ENCODE results near the gene ZG16. TPM values are rescaled to one million over a fixed set of nuclear protein-coding genes. Genes with fewer than 3 reads are reported as not detected.
"Not testable (repeated sequence)": the region's sequence is repeated elsewhere in the genome, so short reads cannot be mapped to it uniquely, and the experiment has no call there.

Gene ZG16
- total and polyA plus RNA-seq, 4 donors, result 0.19 to 2.8 (median 1.7) TPM

GRCh38 chr16:29784901-29785500 lies 6.9 kb downstream of the ZG16 start:
- WGBS, result 26% methylated on average over 38 of the region's 38 CpGs
- peak; percentile 79 for DNase-seq (ENCODE audit: low spot score)
- no peak overlapping the region for H3K9ac ChIP-seq (ENCODE audit: low read depth in 1 of 2, low read length in 2 of 2)
- TF ChIP-seq FOXA1 (IDR thresholded peaks at IDR 0.05), result no peak
- no peak for TF ChIP-seq NR2F2 (IDR thresholded peaks at IDR 0.05)
- peak; percentile 71 for TF ChIP-seq YY1 (IDR thresholded peaks at IDR 0.05)
- peak; percentile 71 for TF ChIP-seq CTCF (IDR thresholded peaks at IDR 0.05; ENCODE audit: low read depth, low read length, missing input control)
- TF ChIP-seq MAX (IDR thresholded peaks at IDR 0.05), result no peak
- peak; percentile 68 to 85 for TF ChIP-seq RAD21 (IDR thresholded peaks at IDR 0.05)
- peak; percentile 45 for TF ChIP-seq REST (IDR thresholded peaks at IDR 0.05)
- TF ChIP-seq HNF4A (conservative IDR thresholded peaks at IDR 0.05), result no peak
- no peaks in the 10 kb centered on the region for H3K9me3 ChIP-seq (ENCODE audit: control insufficient read depth in 4 of 4, low read length in 3 of 4)
- peak overlapping the region in 2 of 3 donors; percentile 18 to 27 for H3K4me3 ChIP-seq (ENCODE audit: low read depth in 1 of 3, low read length in 3 of 3)
- H3K4me1 ChIP-seq (ENCODE audit: control insufficient read depth in 4 of 4, insufficient read depth in 4 of 4, low read length in 3 of 4), result peaks cover 3 to 5% (median 5%) of the 10 kb centered on the region in 4 donors
- H3K27ac ChIP-seq (ENCODE audit: low read depth in 1 of 2, low read length in 2 of 2), result no peak overlapping the region
- H3K36me3 ChIP-seq (ENCODE audit: control insufficient read depth in 4 of 4, insufficient read depth in 3 of 4, low read depth in 1 of 4, low read length in 3 of 4), result no peaks in the 10 kb centered on the region
- H3K27me3 ChIP-seq (ENCODE audit: control insufficient read depth in 4 of 4, insufficient read depth in 4 of 4, low read length in 3 of 4), result no peaks in the 10 kb centered on the region

- not testable (repeated sequence) for H3K36me3 ChIP-seq (ENCODE audit: control insufficient read depth in 4 of 4, insufficient read depth in 3 of 4, low read depth in 1 of 4, low read length in 3 of 4); H3K4me3 ChIP-seq (ENCODE audit: low read depth in 1 of 3, low read length in 3 of 3); H3K27me3 ChIP-seq (ENCODE audit: control insufficient read depth in 4 of 4, insufficient read depth in 4 of 4, low read length in 3 of 4); DNase-seq (ENCODE audit: low spot score); H3K9me3 ChIP-seq (ENCODE audit: control insufficient read depth in 4 of 4, low read length in 3 of 4); H3K9ac ChIP-seq (ENCODE audit: low read depth in 1 of 2, low read length in 2 of 2); H3K27ac ChIP-seq (ENCODE audit: low read depth in 1 of 2, low read length in 2 of 2)
- peaks cover 5 to 22% (median 15%) of the 10 kb centered on the region in 4 donors for H3K4me1 ChIP-seq (ENCODE audit: control insufficient read depth in 4 of 4, insufficient read depth in 4 of 4, low read length in 3 of 4)
- 83% methylated on average over 4 of the region's 4 CpGs for WGBS
These were observed 9.1 kb downstream of the ZG16 start for GRCh38 chr16:29787155-29787554.

GRCh38 chr16:29789775-29790182 lies 11.7 kb downstream of the ZG16 start:
- peaks cover 3 to 22% (median 14%) of the 10 kb centered on the region in 4 donors for H3K4me1 ChIP-seq (ENCODE audit: control insufficient read depth in 4 of 4, insufficient read depth in 4 of 4, low read length in 3 of 4)
- peak overlapping the region; percentile 50 to 91 (median 74) for H3K4me3 ChIP-seq (ENCODE audit: low read depth in 1 of 3, low read length in 3 of 3)
- peak overlapping the region; percentile 70 to 89 for H3K27ac ChIP-seq (ENCODE audit: low read depth in 1 of 2, low read length in 2 of 2)
- H3K27me3 ChIP-seq (ENCODE audit: control insufficient read depth in 4 of 4, insufficient read depth in 4 of 4, low read length in 3 of 4), result no peaks in the 10 kb centered on the region
- TF ChIP-seq HNF4A (conservative IDR thresholded peaks at IDR 0.05) (no peak), GABPA (IDR thresholded peaks at IDR 0.05 in 1 of 2, conservative IDR thresholded peaks at IDR 0.05 in 1 of 2) (no peak), JUND (IDR thresholded peaks at IDR 0.05) (no peak), ZBTB33 (IDR thresholded peaks at IDR 0.05) (no peak), NR2F2 (IDR thresholded peaks at IDR 0.05) (no peak), EGR1 (IDR thresholded peaks at IDR 0.05; ENCODE audit: low read depth in 2 of 2) (no peak), FOXA1 (IDR thresholded peaks at IDR 0.05) (no peak), RAD21 (IDR thresholded peaks at IDR 0.05) (no peak), REST (IDR thresholded peaks at IDR 0.05) (no peak), FOXA2 (IDR thresholded peaks at IDR 0.05) (no peak)
- no peaks in the 10 kb centered on the region for H3K9me3 ChIP-seq (ENCODE audit: control insufficient read depth in 4 of 4, low read length in 3 of 4)
- WGBS, result 52% methylated on average over 20 of the region's 20 CpGs
- no peak for DNase-seq (ENCODE audit: low spot score)
- H3K36me3 ChIP-seq (ENCODE audit: control insufficient read depth in 4 of 4, insufficient read depth in 3 of 4, low read depth in 1 of 4, low read length in 3 of 4), result no peaks in the 10 kb centered on the region
- peak overlapping the region; percentile 53 to 89 for H3K9ac ChIP-seq (ENCODE audit: low read depth in 1 of 2, low read length in 2 of 2)

Data from liver (tissue), 9 donors.